ENCODE measurements around the gene SCARF1. TPM values are rescaled to one million over a fixed set of nuclear protein-coding genes. Genes with fewer than 3 reads are reported as not detected.

Gene SCARF1
- polyA plus RNA-seq, 4 donors: 5.7 to 9.7 (median 8.2) TPM

- no peak for DNase-seq (ENCODE audit: low read depth in 4 of 4, low spot score in 2 of 4)
These were observed 40.6 kb downstream of the SCARF1 start for GRCh38 chr17:1604831-1605528.

GRCh38 chr17:1601571-1601970 is 44.0 kb downstream of the SCARF1 start:
- DNase-seq (ENCODE audit: low read depth in 4 of 4, low spot score in 2 of 4): no peak

GRCh38 chr17:1598399-1599095 is 47.0 kb downstream of the SCARF1 start:
- DNase-seq (ENCODE audit: low read depth in 4 of 4, low spot score in 2 of 4): no peak

- no peak for DNase-seq (ENCODE audit: low read depth in 4 of 4, low spot score in 2 of 4)
These were observed 47.6 kb downstream of the SCARF1 start for GRCh38 chr17:1597861-1598342.

- DNase-seq (ENCODE audit: low read depth in 4 of 4, low spot score in 2 of 4): no peak
These were observed 52.0 kb downstream of the SCARF1 start for GRCh38 chr17:1593630-1593931.

- DNase-seq (ENCODE audit: low read depth in 4 of 4, low spot score in 2 of 4): no peak
These were observed 52.5 kb downstream of the SCARF1 start for GRCh38 chr17:1592751-1593629.

GRCh38 chr17:1591474-1592090 is 54.0 kb downstream of the SCARF1 start:
- DNase-seq (ENCODE audit: low read depth in 4 of 4, low spot score in 2 of 4): no peak

GRCh38 chr17:1590747-1591473 is 54.6 kb downstream of the SCARF1 start:
- DNase-seq (ENCODE audit: low read depth in 4 of 4, low spot score in 2 of 4): no peak

GRCh38 chr17:1590029-1590746 is 55.3 kb downstream of the SCARF1 start:
- no peak for DNase-seq (ENCODE audit: low read depth in 4 of 4, low spot score in 2 of 4)

GRCh38 chr17:1588821-1589585 is 56.5 kb downstream of the SCARF1 start:
- DNase-seq (ENCODE audit: low read depth in 4 of 4, low spot score in 2 of 4): no peak

GRCh38 chr17:1584167-1584566 is 61.4 kb downstream of the SCARF1 start:
- no peak for DNase-seq (ENCODE audit: low read depth in 4 of 4, low spot score in 2 of 4)

Other genes starting within 250 kb of the SCARF1 start
- gene YWHAE, start 245.5 kb downstream of the SCARF1 start, polyA plus RNA-seq (ENCODE audit: insufficient read length in 4 of 4): 1,000 to 10,000 TPM in 3 of 4 donors, 100 to 1,000 TPM in 1; 949 to 1,137 (median 1,040) TPM
- 10 to 100 TPM; 56.0 to 68.1 (median 64.0) TPM for gene CRK, start 189.5 kb downstream of the SCARF1 start, polyA plus RNA-seq (ENCODE audit: insufficient read length in 4 of 4)
- 10 to 100 TPM; 71.1 to 88.7 (median 78.6) TPM for gene MYO1C, start 153.0 kb downstream of the SCARF1 start, polyA plus RNA-seq (ENCODE audit: insufficient read length in 4 of 4)
- 10 to 100 TPM; 21.2 to 26.5 (median 22.6) TPM for gene INPP5K, start 129.1 kb downstream of the SCARF1 start, polyA plus RNA-seq (ENCODE audit: insufficient read length in 4 of 4)
- gene PITPNA, start 82.9 kb downstream of the SCARF1 start, polyA plus RNA-seq (ENCODE audit: insufficient read length in 4 of 4): 10 to 100 TPM; 74.9 to 83.7 (median 81.6) TPM
- 10 to 100 TPM; 31.9 to 35.8 (median 33.5) TPM for gene SLC43A2, start 16.9 kb downstream of the SCARF1 start, polyA plus RNA-seq (ENCODE audit: insufficient read length in 4 of 4)
- 1 to 10 TPM; 4.5 to 6.4 (median 5.2) TPM for gene RILP, start 4.1 kb upstream of the SCARF1 start, polyA plus RNA-seq (ENCODE audit: insufficient read length in 4 of 4)
- gene PRPF8, start 39.1 kb upstream of the SCARF1 start, polyA plus RNA-seq (ENCODE audit: insufficient read length in 4 of 4): 100 to 1,000 TPM; 290 to 334 (median 302) TPM
- 1 to 10 TPM; 5.3 to 7.0 (median 6.4) TPM for gene TLCD2, start 64.6 kb upstream of the SCARF1 start, polyA plus RNA-seq (ENCODE audit: insufficient read length in 4 of 4)
- 10 to 100 TPM; 11.6 to 23.2 (median 18.8) TPM for gene WDR81, start 79.0 kb upstream of the SCARF1 start, polyA plus RNA-seq (ENCODE audit: insufficient read length in 4 of 4)
- 100 to 1,000 TPM in 2 of 4 donors, 10 to 100 TPM in 2; 79.0 to 117 (median 99.2) TPM for gene SERPINF2, start 97.1 kb upstream of the SCARF1 start, polyA plus RNA-seq (ENCODE audit: insufficient read length in 4 of 4)
- gene SERPINF1, start 116.3 kb upstream of the SCARF1 start, polyA plus RNA-seq (ENCODE audit: insufficient read length in 4 of 4): 100 to 1,000 TPM; 129 to 224 (median 167) TPM
- gene SMYD4, start 184.2 kb upstream of the SCARF1 start, polyA plus RNA-seq (ENCODE audit: insufficient read length in 4 of 4): 10 to 100 TPM; 12.0 to 19.2 (median 15.0) TPM
- gene RPA1, start 184.3 kb upstream of the SCARF1 start, polyA plus RNA-seq (ENCODE audit: insufficient read length in 4 of 4): 100 to 1,000 TPM; 107 to 125 (median 124) TPM

Data from left renal cortex interstitium (tissue), 4 donors.